GM18861 (cell line): ENCODE data around the gene SLC7A9.
"Not testable (repeated sequence)": the region's sequence is repeated elsewhere in the genome, so short reads cannot be mapped to it uniquely, and the experiment has no call there.

Source experiments
- ATAC-seq: cut with Tn5 transposase; IDR thresholded peaks from one replicate; pipeline ENCODE4 v1.9.1; 2021; ENCODE audit not compliant: unreplicated experiment

Gene SLC7A9

DNA sequence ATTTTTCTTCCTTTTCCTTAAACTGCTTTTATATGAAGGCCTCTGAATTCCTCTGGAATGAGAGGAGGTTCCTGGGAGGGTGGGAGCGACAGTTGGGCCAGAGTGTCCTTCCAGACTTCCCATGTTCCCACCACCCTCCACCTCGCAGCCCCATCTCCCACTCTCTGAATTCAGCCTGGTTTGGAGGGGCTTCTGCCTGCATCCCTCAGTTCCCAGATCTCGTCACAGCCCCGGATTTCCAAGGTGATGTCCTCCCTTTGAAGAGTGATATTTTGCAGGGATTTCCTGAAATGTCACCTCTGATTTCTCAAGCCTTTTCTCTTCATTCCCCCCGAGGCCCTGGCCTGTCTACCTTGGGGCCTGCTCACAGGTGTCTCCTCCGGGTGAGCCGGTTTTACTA, 16.7 kb upstream of the SLC7A9 start:
- ATAC-seq = no peak

DNA sequence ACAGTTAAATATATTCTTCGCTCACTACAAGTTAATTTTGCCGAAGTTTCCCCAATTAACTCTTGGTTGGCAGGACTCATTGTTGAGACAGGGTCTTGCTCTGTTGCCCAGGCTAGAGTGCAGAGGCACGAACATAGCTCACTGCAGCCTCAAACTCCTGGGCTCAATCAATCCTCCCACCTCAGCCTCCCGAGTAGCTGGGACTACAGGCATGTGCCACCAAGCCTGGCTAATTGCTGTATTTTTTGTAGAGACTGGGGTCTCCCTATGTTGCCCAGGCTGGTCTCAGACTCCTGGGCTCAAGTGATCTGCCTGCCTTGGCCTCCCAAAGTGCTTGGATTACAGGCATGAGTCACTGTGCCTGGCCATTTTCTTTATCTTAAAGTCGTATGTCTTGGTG, 15.7 kb upstream of the SLC7A9 start:
- not testable (repeated sequence) for ATAC-seq

DNA sequence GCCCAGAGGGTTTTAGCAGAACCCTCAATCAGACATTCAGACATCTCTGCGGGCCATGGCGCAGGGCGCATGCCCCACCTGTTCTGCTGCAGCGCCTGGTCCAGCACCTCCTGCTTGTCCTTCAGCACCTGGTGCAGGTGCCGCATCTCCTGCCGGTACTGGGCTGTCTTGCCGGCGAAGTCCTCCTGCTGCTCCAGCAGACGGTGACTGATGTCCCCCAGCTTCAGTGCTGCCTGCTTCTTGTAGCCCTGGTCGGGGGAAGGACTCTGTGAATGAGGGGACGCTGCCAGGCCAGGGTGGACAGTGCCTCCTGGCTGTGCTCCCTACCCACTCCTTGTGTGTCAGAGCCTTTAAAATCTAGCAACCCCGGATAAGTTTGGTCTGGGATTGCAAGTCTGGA, 12.2 kb upstream of the SLC7A9 start:
- ATAC-seq = no peak

DNA sequence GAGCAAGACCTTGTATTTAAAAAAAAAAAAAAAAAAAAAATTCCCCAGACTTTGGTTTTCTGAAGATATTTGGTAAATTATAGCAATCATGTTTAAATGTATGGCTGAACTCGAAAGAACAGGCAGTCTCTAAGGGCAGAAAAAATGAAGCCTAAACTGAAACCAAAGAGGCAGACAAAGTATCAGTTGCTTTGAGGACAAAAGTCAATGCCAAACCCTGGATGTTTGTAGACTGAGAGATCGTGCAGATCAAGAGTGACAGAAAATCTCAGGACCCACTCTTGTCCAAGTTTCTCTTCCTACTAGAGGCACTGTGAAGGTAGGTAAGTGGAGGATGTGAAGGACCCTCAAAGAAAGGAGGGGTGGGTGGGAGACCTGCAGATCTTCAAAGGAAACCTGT, 11.1 kb upstream of the SLC7A9 start:
- no peak for ATAC-seq

DNA sequence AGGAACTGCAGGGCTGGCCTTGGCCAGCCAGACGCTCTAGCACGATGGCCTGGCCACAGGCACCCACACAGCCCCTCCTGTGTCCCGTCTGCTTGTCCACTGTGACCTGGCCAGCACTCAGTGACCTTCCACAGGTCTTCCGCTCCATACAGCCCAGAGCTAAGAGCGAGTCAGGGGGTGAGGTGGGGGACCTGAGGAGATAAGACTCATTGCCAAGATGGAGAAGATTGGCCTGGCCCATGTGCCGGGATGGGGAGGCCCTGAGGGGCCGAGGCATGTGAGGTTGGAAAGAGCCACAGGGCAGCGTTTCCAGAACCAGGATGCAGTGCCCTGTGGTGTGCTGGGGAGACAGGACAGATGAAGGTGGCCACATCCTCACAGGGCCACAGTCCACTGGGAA, 10.2 kb upstream of the SLC7A9 start:
- no peak for ATAC-seq

DNA sequence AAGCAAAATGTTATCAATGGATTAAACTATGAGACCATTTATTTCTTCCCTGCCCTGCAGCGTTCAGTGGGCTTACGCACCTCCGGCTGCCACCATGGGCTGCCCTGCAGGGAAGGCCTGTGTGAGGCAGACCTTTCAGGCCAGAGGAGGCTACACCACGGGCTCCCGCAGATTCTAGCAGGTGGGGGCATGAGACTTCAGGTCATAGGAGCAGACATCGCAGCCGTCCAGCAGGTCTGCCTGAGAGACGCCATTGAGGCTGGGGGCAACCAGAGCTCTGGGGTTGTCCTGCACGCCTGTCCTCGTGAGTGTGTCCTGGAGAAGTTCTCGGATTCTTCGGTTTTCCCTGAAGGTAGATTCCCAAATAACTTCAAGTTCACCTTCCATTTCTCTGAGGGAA, 9.4 kb upstream of the SLC7A9 start:
- no peak for ATAC-seq

DNA sequence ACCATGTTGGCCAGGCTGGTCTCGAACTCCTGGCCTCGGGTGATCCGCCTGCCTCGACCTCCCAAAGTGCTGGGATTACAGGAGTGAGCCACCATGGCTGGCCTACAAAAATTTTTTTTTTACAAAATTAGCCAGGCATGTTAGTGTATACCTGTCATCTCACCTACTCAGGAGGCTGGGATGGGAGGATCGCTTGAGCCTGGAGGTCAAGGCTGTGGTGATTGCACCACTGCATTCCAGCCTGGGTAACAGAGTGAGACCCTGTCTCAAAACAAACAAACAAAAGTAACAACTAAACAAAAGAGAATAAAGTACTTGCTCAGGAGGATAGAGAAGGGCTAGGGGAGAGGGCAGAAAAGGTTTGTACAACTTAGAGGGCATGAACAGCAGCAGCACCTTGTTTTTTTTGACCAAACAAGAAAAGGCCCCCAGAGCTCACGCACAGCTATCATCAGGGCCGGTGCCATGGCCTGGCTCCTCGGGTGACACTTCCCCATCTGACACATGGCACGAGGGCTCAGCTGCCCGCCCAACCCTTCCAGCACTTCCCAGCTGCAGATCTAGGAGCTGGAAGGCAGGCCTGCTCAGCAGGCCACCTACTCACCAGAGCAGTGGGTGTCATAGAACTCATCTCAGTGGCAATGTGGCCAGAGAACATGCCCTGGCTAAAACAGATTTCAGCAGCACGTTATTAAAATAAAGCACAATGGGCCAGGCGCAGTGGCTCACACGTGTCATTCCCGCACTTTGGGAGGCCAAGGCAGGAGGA, 8.6 kb upstream of the SLC7A9 start:
- ATAC-seq = no peak

DNA sequence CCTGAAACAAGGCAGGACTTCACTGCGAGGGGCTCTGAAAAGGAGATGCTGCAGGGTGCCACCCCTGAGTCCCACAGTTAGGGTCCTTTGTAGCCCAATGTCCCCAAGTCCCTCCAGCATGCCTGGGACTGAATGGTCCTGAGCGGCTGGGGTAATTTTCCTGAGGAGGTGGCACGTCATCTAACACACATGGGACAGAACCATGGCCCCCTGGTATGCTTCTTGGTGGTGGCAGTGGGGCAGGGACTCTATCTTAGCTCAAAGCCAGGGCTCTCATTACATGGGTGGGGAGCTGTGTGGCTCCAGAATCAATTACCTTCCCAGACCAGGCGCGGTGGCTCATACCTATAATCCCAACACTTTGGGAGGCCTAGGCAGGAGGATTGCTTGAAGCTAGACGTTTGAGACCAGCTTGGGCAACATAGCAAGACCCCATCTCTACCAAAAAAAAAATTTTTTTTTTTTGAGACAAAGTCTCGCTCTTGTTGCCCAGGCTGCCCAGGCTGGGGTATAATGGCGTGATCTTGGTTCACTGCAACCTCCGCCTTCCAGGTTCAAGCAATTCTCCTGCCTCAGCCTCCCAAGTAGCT, 7.9 kb upstream of the SLC7A9 start:
- ATAC-seq = no peak

DNA sequence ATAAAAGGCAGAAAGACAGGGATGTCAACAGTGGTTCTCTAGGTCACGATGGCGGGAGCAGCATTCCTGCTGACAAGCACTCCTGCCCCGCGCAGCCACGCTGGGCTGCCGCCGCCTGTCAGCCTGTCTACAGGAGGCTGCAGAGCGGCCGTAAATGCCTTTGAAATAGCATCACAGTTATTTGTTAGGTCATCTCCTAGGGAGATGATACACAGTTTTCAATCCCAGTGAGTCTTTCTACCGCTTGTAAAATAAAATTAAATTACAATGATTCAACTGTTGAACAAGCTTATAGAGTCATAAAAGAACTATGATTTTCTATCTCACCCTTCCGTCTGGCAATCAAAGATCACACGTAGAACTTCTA, 7.3 kb upstream of the SLC7A9 start:
- ATAC-seq = no peak

DNA sequence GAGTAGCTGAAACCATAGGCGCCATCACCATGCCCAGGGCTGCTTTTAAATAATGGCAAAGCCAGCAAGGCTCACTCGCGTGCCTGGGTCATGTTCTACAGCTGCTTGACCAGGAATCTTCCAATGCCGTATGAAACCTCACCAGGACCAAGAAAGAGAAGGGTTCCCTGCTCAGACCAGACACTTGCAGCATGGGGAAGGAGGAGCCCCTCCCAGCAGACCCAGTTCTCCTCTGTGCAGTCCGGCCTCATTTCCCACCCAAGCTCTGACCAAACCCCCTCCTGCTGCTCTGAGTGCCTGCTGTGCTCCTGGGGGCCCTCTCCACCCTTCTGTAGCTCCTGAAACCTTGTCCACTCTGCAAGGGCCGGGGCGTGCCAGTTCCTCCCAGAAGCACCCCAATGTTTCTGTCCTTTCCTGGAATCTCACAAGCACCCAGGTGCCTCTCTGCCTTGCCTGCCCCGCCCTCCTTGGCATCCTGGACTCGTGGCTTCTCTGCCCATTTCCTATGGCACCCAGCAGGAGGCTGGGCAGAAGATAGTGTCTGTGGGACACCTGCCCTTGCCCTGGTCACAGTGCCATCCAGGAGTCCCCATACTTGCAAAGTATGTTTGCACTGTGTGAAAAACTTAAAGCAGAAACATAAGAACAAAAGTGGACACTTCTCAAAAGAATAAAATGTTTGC, 6.8 kb upstream of the SLC7A9 start:
- ATAC-seq = no peak

DNA sequence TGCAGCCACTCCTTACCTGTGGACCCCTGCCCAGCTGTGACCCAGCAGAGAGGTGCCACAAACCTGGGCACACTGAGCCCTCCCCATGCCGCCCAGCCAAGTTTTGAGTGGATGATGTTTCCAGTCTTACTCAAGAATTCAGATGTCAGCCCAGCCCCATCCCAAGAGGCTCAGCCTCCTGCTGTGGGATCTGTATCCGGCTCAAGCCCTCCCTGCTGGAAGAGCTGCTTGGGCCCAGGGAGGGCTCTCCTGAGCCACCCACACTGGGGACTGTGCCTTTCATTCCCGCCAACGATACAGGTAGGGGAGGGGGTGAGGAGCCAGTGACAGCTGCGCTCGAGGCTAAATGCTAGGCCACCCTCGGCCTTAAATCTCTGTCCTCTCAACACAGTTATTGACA, 5.9 kb upstream of the SLC7A9 start:
- ATAC-seq = no peak

DNA sequence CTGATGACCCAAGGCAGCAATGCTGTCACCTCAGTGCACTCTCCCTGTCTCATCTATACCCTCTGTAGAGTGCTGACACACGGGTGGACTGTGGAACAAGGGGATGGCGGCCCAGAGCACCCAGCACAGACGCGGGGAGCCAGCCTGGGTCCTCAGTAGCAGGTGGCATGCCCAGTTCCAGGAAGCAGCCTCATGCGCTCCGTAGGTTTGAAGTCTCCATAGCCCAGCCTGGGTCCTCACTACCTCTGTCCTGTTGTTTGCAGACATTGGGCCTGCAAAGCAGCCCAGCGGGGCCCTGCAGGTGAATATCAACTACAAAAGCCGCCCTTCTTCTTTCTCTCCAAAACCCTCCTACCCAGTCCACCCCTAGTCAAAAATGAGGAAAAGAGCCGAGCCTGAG, 5.0 kb upstream of the SLC7A9 start:
- no peak for ATAC-seq

DNA sequence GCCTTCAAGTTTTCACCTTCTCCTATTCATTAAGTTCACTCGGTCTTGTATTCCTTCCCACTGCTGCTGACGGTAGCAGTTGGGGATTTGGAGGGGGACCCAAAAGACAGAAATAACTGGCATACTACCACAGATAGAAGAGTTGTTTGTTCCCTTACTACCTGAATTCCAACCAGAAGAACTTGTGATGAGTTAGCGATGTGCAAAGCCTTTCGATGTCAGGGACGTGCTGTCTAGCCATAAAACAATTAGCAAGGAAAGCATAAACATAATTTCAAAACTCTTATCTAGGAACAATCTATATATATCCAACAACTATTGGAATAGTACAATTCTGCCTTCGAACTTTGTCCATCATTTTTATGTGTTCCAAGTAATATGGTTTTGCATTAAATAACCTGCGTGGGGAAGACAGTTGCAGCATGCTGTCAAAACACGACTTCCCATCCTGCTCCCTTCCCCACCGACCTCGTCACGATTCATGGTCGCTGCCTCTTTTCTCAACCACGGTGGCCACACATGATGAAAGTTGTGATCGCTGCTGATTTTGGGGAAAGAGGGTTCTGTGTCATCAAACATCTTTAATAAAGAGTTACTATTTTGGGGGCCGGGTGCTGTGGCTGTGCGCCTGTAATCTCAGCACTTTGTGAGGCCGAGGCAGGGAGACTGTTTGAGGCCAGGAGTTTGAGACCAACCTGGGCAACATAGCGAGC, 3.8 kb upstream of the SLC7A9 start:
- no peak for ATAC-seq

DNA sequence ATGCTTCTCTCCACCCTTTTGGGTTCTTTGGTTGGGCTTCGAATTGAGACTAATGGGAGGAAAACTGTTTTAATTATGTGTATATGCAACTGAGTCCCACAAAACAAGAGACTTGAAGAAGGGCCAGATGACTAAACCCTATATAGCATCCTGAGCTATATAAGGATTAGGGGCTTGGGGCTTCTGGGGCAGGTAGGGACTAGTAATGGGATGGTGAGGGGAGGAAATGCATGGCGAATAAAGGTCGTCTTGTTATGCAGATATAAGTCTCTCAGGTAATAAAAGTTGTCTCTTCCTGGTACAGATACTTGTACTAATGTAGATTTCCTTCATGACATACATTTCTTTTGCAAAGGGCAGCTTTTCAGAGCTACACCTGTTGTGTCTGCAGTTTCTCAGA, 2.8 kb upstream of the SLC7A9 start:
- ATAC-seq = no peak

DNA sequence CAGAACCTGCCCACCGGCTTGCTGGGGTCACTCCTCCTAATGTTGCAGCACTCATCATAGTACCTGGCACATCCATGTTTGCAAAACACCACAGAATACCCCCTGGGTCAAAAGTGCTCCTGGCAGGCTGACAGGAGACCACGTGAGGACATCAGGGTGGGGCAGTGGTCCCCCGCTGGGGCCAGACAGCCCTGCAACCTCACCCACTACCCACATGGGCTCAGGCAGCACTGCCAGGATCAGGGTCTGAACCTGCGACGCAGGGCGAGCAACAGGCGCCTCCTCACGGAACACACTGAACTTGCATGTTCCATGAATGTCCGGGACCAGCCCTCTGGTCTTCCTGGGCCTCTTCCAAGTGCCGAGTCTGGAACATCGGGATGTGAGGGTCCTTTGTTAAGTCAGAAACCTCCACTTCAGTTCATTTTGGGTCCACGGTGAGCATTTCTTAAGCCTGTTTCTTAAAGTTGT, 1.4 kb upstream of the SLC7A9 start:
- ATAC-seq = no peak

DNA sequence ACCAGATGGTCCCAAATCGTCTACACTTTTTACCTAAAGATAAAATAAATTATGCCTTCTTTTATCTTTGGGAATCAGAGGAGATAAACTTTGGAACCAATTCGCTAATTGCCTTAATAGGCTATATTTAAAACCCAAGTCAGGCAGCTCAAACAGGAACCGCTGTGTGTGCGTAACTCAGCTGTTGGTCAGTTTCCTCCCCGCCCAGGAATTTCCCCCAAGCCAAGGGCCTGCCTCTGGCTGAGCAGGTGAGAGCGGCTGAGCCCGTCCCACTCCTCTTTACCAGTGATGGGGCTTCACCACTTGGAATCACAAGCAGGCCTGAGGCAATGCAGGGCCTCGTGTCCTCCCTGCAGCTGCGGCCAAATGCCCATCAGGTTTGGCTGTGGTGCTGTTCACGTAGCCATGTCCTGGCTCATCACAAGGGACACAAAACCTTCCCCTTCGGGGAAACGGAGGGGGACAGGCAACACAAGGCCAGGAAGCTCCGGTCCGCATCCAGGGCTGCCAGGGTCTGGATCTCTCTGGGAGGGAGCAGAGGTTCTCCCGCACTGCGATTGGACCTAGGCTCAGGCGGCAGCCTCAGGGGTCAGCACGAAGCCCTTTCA, 503 bp upstream of the SLC7A9 start:
- no peak for ATAC-seq

DNA sequence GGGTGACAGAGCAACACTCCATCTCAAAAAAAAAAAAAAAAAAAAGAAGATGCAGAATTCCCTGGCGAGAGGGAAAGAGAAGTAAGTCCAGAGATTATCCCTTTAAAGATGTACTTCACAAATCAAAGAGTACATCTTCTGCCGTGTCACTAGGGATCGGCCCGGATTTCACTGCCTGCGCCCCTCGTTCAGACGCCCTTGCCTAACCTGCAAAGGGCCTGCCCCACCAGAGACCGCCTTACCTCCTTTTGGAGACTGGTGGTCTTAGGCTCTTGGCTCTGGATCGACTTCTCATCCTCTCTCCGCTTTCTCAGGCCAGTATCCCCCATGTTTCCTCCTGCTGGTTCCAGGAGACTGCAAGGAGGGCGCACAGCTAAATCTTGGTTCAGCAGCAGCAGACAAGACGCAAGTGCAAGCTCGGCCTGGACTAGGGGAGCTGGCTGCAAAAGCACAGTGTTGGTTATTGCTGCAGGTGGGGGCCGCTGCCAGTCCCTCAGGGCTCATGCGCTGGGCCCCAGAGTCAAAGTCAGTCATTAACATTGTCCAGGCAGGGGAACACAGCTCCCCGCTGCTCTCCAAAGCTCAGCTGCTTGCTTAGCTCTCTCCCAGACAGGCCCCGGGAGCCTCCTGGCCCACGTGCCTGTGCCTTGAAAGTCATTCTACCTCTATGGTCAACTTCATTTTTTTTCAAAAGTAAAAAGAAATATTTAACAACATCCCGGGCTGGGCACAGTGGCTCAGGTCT, 1.2 kb downstream of the SLC7A9 start:
- no peak for ATAC-seq

DNA sequence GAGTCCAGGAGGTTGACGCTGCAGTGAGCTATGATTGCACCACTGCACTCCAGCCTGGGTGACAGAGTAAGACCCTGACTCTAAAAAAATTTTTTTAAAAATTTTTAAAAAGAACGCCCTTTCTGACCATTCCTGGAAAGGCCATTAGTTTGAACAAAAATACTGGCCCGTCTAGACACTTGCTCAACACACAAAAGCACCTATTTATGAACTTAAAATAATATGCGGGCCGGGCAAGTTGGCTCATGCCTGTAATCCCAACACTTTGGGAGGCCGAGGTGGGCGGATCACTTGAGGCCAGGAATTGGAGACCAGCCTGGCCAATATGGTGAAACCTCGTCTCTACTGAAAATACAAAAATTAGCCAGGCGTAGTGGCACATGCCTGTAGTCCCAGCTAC, 2.1 kb downstream of the SLC7A9 start:
- not testable (repeated sequence) for ATAC-seq

DNA sequence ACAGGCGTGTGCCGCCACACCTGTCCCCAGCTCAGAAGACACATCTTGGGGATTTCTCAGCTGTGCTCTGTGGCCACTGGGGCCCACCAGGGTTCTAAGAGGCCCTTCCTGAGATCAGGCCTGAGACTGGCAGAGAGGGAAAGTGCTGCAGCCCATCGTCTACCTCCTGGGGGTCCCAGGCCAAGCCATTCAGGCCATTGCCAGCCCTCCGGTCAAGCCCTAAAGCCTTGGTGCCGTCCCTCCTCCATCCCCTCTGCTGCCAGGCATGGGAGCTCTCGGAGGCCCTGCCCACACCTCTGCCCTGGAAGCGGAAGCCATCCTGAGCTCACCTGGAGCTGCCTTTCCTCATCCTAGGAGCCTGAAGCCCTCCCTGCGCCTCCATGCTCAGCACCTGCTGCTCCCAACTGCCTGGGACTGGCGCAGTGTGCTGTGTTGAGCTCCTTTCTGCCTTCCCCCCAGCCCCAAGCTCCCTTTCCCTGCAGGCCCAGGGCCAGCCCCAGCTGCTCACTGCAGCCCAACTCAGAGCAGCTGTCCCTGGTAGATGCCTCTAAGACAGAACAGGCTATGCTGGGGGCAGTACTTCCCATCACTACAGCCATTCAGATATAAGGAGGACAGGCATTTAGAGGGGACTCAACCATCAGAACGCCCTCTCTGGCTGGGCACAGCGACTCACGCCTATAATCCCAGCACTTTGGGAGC, 2.9 kb downstream of the SLC7A9 start:
- ATAC-seq = no peak

DNA sequence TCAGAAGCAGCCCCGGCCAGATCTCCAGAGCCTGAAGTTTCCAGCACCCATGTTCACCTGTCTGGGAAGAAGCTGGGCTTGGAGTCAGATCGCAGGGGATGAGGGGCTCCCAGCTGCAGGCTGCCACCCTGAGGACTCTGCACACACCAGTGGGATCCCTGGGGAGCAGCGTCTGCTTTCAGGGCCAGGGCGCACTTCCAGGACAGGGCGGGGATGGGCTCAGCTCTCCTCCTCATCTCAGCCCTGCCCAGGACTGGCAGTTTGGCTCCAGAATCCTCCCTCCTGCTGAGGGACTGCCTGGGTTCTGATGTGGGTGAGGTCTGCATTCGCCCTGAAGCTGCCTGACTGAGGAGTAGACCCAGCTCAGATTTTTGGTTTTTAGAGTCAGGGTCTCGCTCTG, 3.5 kb downstream of the SLC7A9 start:
- ATAC-seq = no peak
